Activated T-cell treated with anti-CD3 and anti-CD28 coated beads, Interleukin-2, amount 50 U/mL, for 24 hours (primary cell): ENCODE data around the gene PRPF6.

Experiments used
- DNase-seq: peaks from one replicate; pipeline ENCODE4 v3.0.0-alpha.2; 2020
- H3K27ac Mint-ChIP-seq: 2 replicates; pipeline ENCODE4 v1.8.0; 2020; ENCODE audit warnings: mild to moderate bottlenecking, mixed read lengths
- H3K27me3 Mint-ChIP-seq: 2 replicates; pipeline ENCODE4 v1.8.0; 2020; ENCODE audit warnings: mixed read lengths
- H3K36me3 Mint-ChIP-seq: 2 replicates; pipeline ENCODE4 v1.8.0; 2020; ENCODE audit warnings: low read depth, mixed read lengths
- H3K4me1 Mint-ChIP-seq: 2 replicates; pipeline ENCODE4 v1.8.0; 2020; ENCODE audit warnings: low read depth, mixed read lengths
- H3K4me3 Mint-ChIP-seq: 2 replicates; pipeline ENCODE4 v1.8.0; 2020; ENCODE audit warnings: mild to moderate bottlenecking, moderate library complexity, mixed read lengths
- H3K9me3 Mint-ChIP-seq: 2 replicates; pipeline ENCODE4 v1.8.0; 2020; ENCODE audit warnings: mixed read lengths

PRPF6 gene

GRCh38 chr20:64065974-64066343, 85.0 kb downstream of the PRPF6 start:
- no peaks in the 10 kb centered on the region for H3K36me3 Mint-ChIP-seq
- no peaks in the 10 kb centered on the region for H3K9me3 Mint-ChIP-seq
- peaks cover 50% of the 10 kb centered on the region for H3K4me1 Mint-ChIP-seq
- peak overlapping the region; percentile 75 for H3K27ac Mint-ChIP-seq
- H3K4me3 Mint-ChIP-seq, result peak overlapping the region; percentile 21
- H3K27me3 Mint-ChIP-seq, result no peaks in the 10 kb centered on the region
- DNase-seq, result peak; percentile 58

- Mint-ChIP-seq H3K27me3 (no peaks in the 10 kb centered on the region), H3K4me3 (no peak overlapping the region), H3K9me3 (no peaks in the 10 kb centered on the region), H3K27ac (peak overlapping the region; percentile 45), H3K4me1 (peaks cover 49% of the 10 kb centered on the region), H3K36me3 (peaks cover 5% of the 10 kb centered on the region)
- no peak for DNase-seq
Measured at GRCh38 chr20:64067005-64067632, 86.2 kb downstream of the PRPF6 start.

- peaks cover 11% of the 10 kb centered on the region for H3K36me3 Mint-ChIP-seq
- no peaks in the 10 kb centered on the region for H3K9me3 Mint-ChIP-seq
- no peak overlapping the region for H3K27ac Mint-ChIP-seq
- peaks cover 44% of the 10 kb centered on the region for H3K4me1 Mint-ChIP-seq
- DNase-seq, result no peak
- no peaks in the 10 kb centered on the region for H3K27me3 Mint-ChIP-seq
- H3K4me3 Mint-ChIP-seq, result no peak overlapping the region
Measured at GRCh38 chr20:64067733-64068307, 86.9 kb downstream of the PRPF6 start.

- DNase-seq, result no peak
- H3K9me3 Mint-ChIP-seq, result no peaks in the 10 kb centered on the region
Measured at GRCh38 chr20:64068386-64069208, 87.7 kb downstream of the PRPF6 start.

GRCh38 chr20:64069209-64069613, 88.3 kb downstream of the PRPF6 start:
- Mint-ChIP-seq H3K9me3 (no peaks in the 10 kb centered on the region), H3K27ac (peak overlapping the region; percentile 14), H3K36me3 (peaks cover 24% of the 10 kb centered on the region), H3K4me3 (no peak overlapping the region), H3K4me1 (peaks cover 37% of the 10 kb centered on the region), H3K27me3 (no peaks in the 10 kb centered on the region)
- no peak for DNase-seq

More at GRCh38 chr20:64068386-64069208, 87.7 kb downstream of the PRPF6 start:
- no peak overlapping the region for H3K4me3 Mint-ChIP-seq
- peaks cover 44% of the 10 kb centered on the region for H3K4me1 Mint-ChIP-seq
- H3K27ac Mint-ChIP-seq, result peak overlapping the region; percentile 14
- H3K27me3 Mint-ChIP-seq, result no peaks in the 10 kb centered on the region
- peaks cover 18% of the 10 kb centered on the region for H3K36me3 Mint-ChIP-seq

- Mint-ChIP-seq H3K36me3 (peaks cover 29% of the 10 kb centered on the region), H3K4me3 (no peak overlapping the region), H3K9me3 (no peaks in the 10 kb centered on the region), H3K4me1 (peaks cover 32% of the 10 kb centered on the region), H3K27ac (no peak overlapping the region), H3K27me3 (no peaks in the 10 kb centered on the region)
- no peak for DNase-seq
Measured at GRCh38 chr20:64069614-64070243, 88.8 kb downstream of the PRPF6 start.

GRCh38 chr20:64070244-64070993, 89.5 kb downstream of the PRPF6 start:
- Mint-ChIP-seq H3K27me3 (no peaks in the 10 kb centered on the region), H3K4me3 (no peak overlapping the region), H3K4me1 (peaks cover 28% of the 10 kb centered on the region), H3K36me3 (peaks cover 35% of the 10 kb centered on the region), H3K27ac (no peak overlapping the region), H3K9me3 (no peaks in the 10 kb centered on the region)
- DNase-seq, result no peak

GRCh38 chr20:64071341-64072332, 90.7 kb downstream of the PRPF6 start:
- Mint-ChIP-seq H3K27ac (peak overlapping the region; percentile 64), H3K9me3 (no peaks in the 10 kb centered on the region), H3K36me3 (peaks cover 42% of the 10 kb centered on the region), H3K4me1 (peaks cover 16% of the 10 kb centered on the region), H3K4me3 (no peak overlapping the region), H3K27me3 (no peaks in the 10 kb centered on the region)
- no peak for DNase-seq

GRCh38 chr20:64072498-64073063, 91.6 kb downstream of the PRPF6 start:
- no peaks in the 10 kb centered on the region for H3K27me3 Mint-ChIP-seq
- peaks cover 13% of the 10 kb centered on the region for H3K4me1 Mint-ChIP-seq
- H3K36me3 Mint-ChIP-seq, result peaks cover 42% of the 10 kb centered on the region
- peak overlapping the region; percentile 64 for H3K27ac Mint-ChIP-seq
- H3K4me3 Mint-ChIP-seq, result no peak overlapping the region
- H3K9me3 Mint-ChIP-seq, result no peaks in the 10 kb centered on the region
- no peak for DNase-seq

- peaks cover 43% of the 10 kb centered on the region for H3K36me3 Mint-ChIP-seq
- H3K27ac Mint-ChIP-seq, result peak overlapping the region; percentile 40
- H3K4me1 Mint-ChIP-seq, result peaks cover 18% of the 10 kb centered on the region
- H3K4me3 Mint-ChIP-seq, result no peak overlapping the region
- H3K9me3 Mint-ChIP-seq, result no peaks in the 10 kb centered on the region
- H3K27me3 Mint-ChIP-seq, result no peaks in the 10 kb centered on the region
- DNase-seq, result no peak
Measured at GRCh38 chr20:64073476-64074183, 92.7 kb downstream of the PRPF6 start.

GRCh38 chr20:64074184-64074789, 93.4 kb downstream of the PRPF6 start:
- H3K27ac Mint-ChIP-seq, result no peak overlapping the region
- H3K27me3 Mint-ChIP-seq, result no peaks in the 10 kb centered on the region
- no peaks in the 10 kb centered on the region for H3K9me3 Mint-ChIP-seq
- DNase-seq, result no peak
- H3K36me3 Mint-ChIP-seq, result peaks cover 48% of the 10 kb centered on the region
- H3K4me3 Mint-ChIP-seq, result no peak overlapping the region
- peaks cover 23% of the 10 kb centered on the region for H3K4me1 Mint-ChIP-seq

- Mint-ChIP-seq H3K27me3 (no peaks in the 10 kb centered on the region), H3K36me3 (peaks cover 48% of the 10 kb centered on the region), H3K9me3 (no peaks in the 10 kb centered on the region), H3K4me1 (peaks cover 21% of the 10 kb centered on the region), H3K4me3 (no peak overlapping the region), H3K27ac (peak overlapping the region; percentile 79)
- DNase-seq, result no peak
Measured at GRCh38 chr20:64074963-64075362, 94.0 kb downstream of the PRPF6 start.
